CD4-positive, alpha-beta T cell (primary cell): ENCODE measurements around the gene POLR3E. TPM values are rescaled to one million over a fixed set of nuclear protein-coding genes. Genes with fewer than 3 reads are reported as not detected.
A peak's percentile ranks its signal among the peaks of the same experiment; 100 is the strongest.

ENCODE experiments used
- ATAC-seq: fragments of 200-7000 bp; cut with Tn5 transposase; one replicate; pipeline ENCODE4 v1.10.0; 2022; ENCODE audit warnings: mild to moderate bottlenecking; ENCODE audit not compliant: poor library complexity
- CTCF ChIA-PET: fragments of 350-600 bp; sonication (Branson Sonifier 250); formaldehyde crosslinking; loops from one replicate; lab custom pipeline; 2021; ENCODE audit warnings: antibody characterized with exemption, inconsistent platforms; lab: Charles Lee
- POLR2A ChIA-PET: fragments of 350-600 bp; sonication (Branson Sonifier 250); formaldehyde crosslinking; loops from one replicate; lab custom pipeline; 2021; ENCODE audit warnings: antibody characterized with exemption, inconsistent platforms; lab: Charles Lee
- DNase-seq, 14 experiments: peaks; one replicate each; pipeline ENCODE4 v3.0.0-alpha.2; 2013 to 2020; ENCODE audit warnings: mixed read lengths in 2 of 14
- H3K27ac ChIP-seq, 2 donors: one replicate each; pipeline versions ENCODE4 v1.5.1 to v1.7.0; 2013; ENCODE audit warnings: low read length in 2 of 2, low read depth in 1 of 2, mild to moderate bottlenecking in 1 of 2
- H3K27me3 ChIP-seq, 2 experiments: 1 replicate in 1 of 2; 2 replicates in 1 of 2; pipeline versions ENCODE4 v1.6.1 to v1.7.0; 2013; ENCODE audit warnings: low read length in 2 of 2, control low read depth in 1 of 2, mild to moderate bottlenecking in 1 of 2, moderate library complexity in 1 of 2; ENCODE audit not compliant: insufficient read depth in 2 of 2, control insufficient read depth in 1 of 2
- H3K36me3 ChIP-seq: one replicate; pipeline ENCODE4 v1.6.1; 2013; ENCODE audit warnings: low read length, control low read depth; ENCODE audit not compliant: insufficient read depth
- H3K4me1 ChIP-seq: one replicate; pipeline ENCODE4 v1.6.1; 2013; ENCODE audit warnings: low read length, control low read depth; ENCODE audit not compliant: insufficient read depth
- H3K4me3 ChIP-seq: one replicate; pipeline ENCODE4 v1.5.1; 2013; ENCODE audit warnings: mild to moderate bottlenecking, low read length, moderate library complexity
- H3K9me3 ChIP-seq, 2 experiments: 1 replicate in 1 of 2; 2 replicates in 1 of 2; pipeline versions ENCODE4 v1.6.1 to v1.7.0; 2013; ENCODE audit warnings: low read length in 2 of 2, mild to moderate bottlenecking in 2 of 2, control low read depth in 1 of 2, moderate library complexity in 1 of 2; ENCODE audit not compliant: control insufficient read depth in 1 of 2, insufficient read depth in 1 of 2
- H3K27ac Mint-ChIP-seq: one replicate; pipeline ENCODE4 v1.8.0; 2020; ENCODE audit warnings: mixed read lengths
- H3K27me3 Mint-ChIP-seq: one replicate; pipeline ENCODE4 v1.8.0; 2021; ENCODE audit warnings: mixed read lengths
- H3K36me3 Mint-ChIP-seq: one replicate; pipeline ENCODE4 v1.8.0; 2021; ENCODE audit warnings: low read depth, mixed read lengths
- H3K4me1 Mint-ChIP-seq: one replicate; pipeline ENCODE4 v1.8.0; 2021; ENCODE audit warnings: low read depth, mixed read lengths
- H3K4me3 Mint-ChIP-seq: one replicate; pipeline ENCODE4 v1.8.0; 2020; ENCODE audit warnings: mild to moderate bottlenecking, mixed read lengths
- H3K9me3 Mint-ChIP-seq: one replicate; pipeline ENCODE4 v1.8.0; 2020; ENCODE audit warnings: mixed read lengths
- CTCF ChIP-seq: fragments of 200-600 bp; IDR thresholded peaks from one replicate; pipeline ENCODE4 v1.8.0; 2022; ENCODE audit warnings: antibody characterized with exemption, mild to moderate bottlenecking
- intact Hi-C, 2 experiments: fragments of 100-400 bp; cut with DNase I in 1 of 2; cut with micrococcal nuclease in 1 of 2; formaldehyde crosslinking; loops; one replicate each; pipeline versions ENCODE4 v1.15.1 to v1.9.0; 2023 to 2025; cut with DNase I, micrococcal nuclease
- total RNA-seq, 174 experiments: library from RNA in 2 of 174; stranded (reverse) in 2 of 174; gene quantifications; one replicate each; pipeline ENCODE4 v1.2.3 and lab custom pipeline; 2021 to 2026

The POLR3E gene
- total RNA-seq, 2 experiments from 2014 or later: 239 to 242 TPM

- Histone ChIP-seq H3K27ac (no peak overlapping the region), H3K4me1 (peaks cover 15% of the 10 kb centered on the region), H3K4me3 (no peak overlapping the region), H3K9me3 (no peaks in the 10 kb centered on the region), H3K36me3 (peaks cover 90% of the 10 kb centered on the region), H3K27me3 (no peaks in the 10 kb centered on the region)
- intact Hi-C loops: loop anchor here (5.0 kb wide), 2 partner anchors 33 to 767 kb away; no protein-coding TSS in a partner anchor
- TF ChIP-seq CTCF: no peak
- Mint-ChIP-seq H3K27ac (peak overlapping the region; percentile 52), H3K36me3 (peaks cover 86% of the 10 kb centered on the region), H3K4me1 (peaks cover 11% of the 10 kb centered on the region), H3K9me3 (no peaks in the 10 kb centered on the region), H3K4me3 (peak overlapping the region; percentile 48), H3K27me3 (no peaks in the 10 kb centered on the region)
- ChIA-PET POLR2A (interaction anchor here (1.8 kb wide), 1 partner anchor 34 kb away, joined by 9 read pairs; no protein-coding TSS in a partner anchor), CTCF (no interaction called here)
- DNase-seq (no peak), ATAC-seq (no peak)
Observed at GRCh38 chr16:22323959-22324786, 27.0 kb downstream of the POLR3E start.

DNA sequence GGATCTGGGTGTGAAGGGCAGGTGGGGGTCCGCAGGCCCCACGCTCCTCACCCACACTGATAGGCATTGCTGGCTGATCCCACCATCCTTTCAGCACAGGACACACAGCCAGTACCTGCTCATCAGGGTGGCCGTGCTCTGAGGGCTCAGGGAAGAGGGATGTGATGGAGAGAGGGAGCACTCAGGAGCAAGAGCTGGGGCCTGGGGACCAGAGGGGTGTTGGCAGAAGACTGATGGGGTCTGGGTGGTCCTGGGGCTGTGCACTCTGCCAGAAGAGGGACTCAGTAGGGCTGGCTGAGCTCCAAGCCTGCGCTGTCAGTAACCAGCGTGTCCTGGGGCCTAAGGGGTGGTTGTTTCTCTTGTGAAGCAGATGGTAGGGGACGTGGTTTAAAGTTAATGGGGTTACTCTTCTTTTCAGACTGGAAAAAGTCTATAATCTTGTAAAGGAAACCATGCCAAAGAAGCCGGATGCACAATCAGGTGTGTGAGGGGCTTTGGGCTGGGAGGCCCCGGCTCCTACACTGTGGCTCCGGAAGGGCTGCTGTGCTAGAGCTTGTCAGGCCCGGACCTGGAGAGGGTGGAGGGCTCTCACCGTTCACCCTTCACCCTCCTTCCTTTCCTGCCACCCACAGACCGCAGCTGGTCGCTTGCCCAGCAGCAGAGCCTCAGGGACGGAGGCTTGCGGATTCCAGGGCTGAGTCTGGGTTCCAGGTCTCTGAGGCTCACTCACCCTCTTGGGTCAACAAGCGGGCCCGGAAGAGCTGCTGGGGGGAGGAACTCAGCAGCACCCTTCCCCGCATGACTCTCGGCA lies 27.8 kb downstream of the POLR3E start:
- H3K9me3 Mint-ChIP-seq: no peaks in the 10 kb centered on the region
- no peaks in the 10 kb centered on the region for H3K27me3 Mint-ChIP-seq
- POLR2A ChIA-PET: no interaction called here
- no peak for DNase-seq
- no peak overlapping the region for H3K4me3 ChIP-seq
- CTCF ChIA-PET: no interaction called here
- H3K4me3 Mint-ChIP-seq: peak overlapping the region; percentile 48
- peaks cover 86% of the 10 kb centered on the region for H3K36me3 Mint-ChIP-seq
- H3K9me3 ChIP-seq: no peaks in the 10 kb centered on the region
- H3K4me1 ChIP-seq: peaks cover 15% of the 10 kb centered on the region
- intact Hi-C loops: loop anchor here (5.0 kb wide), 4 partner anchors 32 to 768 kb away; partner anchors contain the start of gene CDR2 (in 1 of the 2)
- peaks cover 91% of the 10 kb centered on the region for H3K36me3 ChIP-seq
- no peak for TF ChIP-seq CTCF
- H3K27me3 ChIP-seq: no peaks in the 10 kb centered on the region
- peak overlapping the region; percentile 52 for H3K27ac Mint-ChIP-seq
- H3K4me1 Mint-ChIP-seq: peaks cover 14% of the 10 kb centered on the region
- no peak for ATAC-seq
- no peak overlapping the region for H3K27ac ChIP-seq

- Mint-ChIP-seq H3K27me3 (no peaks in the 10 kb centered on the region), H3K4me1 (peaks cover 17% of the 10 kb centered on the region), H3K4me3 (no peak overlapping the region), H3K36me3 (peaks cover 86% of the 10 kb centered on the region), H3K27ac (no peak overlapping the region), H3K9me3 (no peaks in the 10 kb centered on the region)
- intact Hi-C loops: loop anchor here in 1 of 2 experiments (5.0 kb wide), 2 partner anchors 47 to 97 kb away; partner anchors contain the start of gene CDR2
- no peak for ATAC-seq
- peaks cover 84% of the 10 kb centered on the region for H3K36me3 ChIP-seq
- no peak for TF ChIP-seq CTCF
- POLR2A ChIA-PET: interaction anchor here (2.0 kb wide), 1 partner anchor 32 kb away, joined by 8 read pairs; no protein-coding TSS in a partner anchor
- H3K4me3 ChIP-seq: no peak overlapping the region
- no peak for DNase-seq
- H3K9me3 ChIP-seq: no peaks in the 10 kb centered on the region
- H3K27me3 ChIP-seq: no peaks in the 10 kb centered on the region
- peaks cover 15% of the 10 kb centered on the region for H3K4me1 ChIP-seq
- H3K27ac ChIP-seq: no peak overlapping the region
- CTCF ChIA-PET: no interaction called here
Observed at GRCh38 chr16:22325598-22326368, 28.6 kb downstream of the POLR3E start.
